GM19351 (cell line): ENCODE measurements around the gene DHRS9.

Experiments used
- ATAC-seq: cut with Tn5 transposase; IDR thresholded peaks from one replicate; pipeline ENCODE4 v1.9.1; 2021; ENCODE audit warnings: mild to moderate bottlenecking, moderate library complexity; ENCODE audit not compliant: unreplicated experiment

DHRS9 gene

DNA sequence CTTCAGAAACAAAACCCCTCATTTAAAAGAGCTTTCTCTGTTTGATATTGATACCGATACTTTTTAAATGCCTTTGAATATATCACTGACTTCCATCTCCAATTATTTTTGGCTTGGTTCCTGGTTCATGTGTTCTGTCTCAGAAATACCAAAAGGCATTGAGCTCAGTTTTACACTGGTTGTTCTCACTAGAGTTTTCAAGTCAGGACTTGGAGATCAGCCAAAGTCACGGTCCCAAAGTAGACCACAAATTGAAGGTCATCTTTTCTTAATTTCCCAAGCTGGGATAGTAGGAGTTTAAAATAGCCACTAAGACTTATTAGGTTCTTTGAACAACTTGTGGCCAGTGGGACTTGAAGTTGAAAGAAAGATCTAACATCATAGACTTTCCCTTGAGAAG is 24.2 kb downstream of the DHRS9 start:
- no peak for ATAC-seq

- no peak for ATAC-seq
Measured at GRCh38 chr2:169094676-169095075, 25.3 kb downstream of the DHRS9 start.

DNA sequence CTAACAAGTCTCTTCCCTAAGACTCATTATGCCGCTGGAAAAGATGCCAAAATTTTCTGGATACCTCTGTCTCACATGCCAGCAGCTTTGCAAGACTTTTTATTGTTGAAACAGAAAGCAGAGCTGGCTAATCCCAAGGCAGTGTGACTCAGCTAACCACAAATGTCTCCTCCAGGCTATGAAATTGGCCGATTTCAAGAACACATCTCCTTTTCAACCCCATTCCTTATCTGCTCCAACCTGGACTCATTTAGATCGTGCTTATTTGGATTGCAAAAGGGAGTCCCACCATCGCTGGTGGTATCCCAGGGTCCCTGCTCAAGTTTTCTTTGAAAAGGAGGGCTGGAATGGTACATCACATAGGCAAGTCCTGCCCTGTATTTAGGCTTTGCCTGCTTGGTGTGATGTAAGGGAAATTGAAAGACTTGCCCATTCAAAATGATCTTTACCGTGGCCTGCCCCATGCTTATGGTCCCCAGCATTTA is 26.3 kb downstream of the DHRS9 start:
- peak; percentile 30 for ATAC-seq

GRCh38 chr2:169104848-169105247 is 35.5 kb downstream of the DHRS9 start:
- ATAC-seq: no peak

DNA sequence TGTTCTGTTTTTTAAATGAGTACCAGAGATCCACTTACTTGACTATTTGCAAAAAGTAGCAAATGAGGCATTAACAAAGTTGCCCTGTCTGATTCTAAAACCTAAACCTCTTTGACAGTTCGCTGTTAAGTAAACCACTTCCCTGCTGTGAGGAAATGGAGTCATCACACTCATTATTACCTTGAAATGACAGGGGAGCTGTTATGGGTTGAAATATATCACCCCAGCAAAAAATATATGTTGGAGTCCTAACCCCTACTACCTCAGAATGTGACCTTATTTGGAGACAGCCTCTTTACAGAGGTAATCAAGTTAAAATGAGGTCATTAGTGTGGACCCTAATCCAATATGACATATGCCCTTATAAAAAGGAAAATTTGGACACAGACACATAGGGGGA is 36.1 kb downstream of the DHRS9 start:
- ATAC-seq: no peak

DNA sequence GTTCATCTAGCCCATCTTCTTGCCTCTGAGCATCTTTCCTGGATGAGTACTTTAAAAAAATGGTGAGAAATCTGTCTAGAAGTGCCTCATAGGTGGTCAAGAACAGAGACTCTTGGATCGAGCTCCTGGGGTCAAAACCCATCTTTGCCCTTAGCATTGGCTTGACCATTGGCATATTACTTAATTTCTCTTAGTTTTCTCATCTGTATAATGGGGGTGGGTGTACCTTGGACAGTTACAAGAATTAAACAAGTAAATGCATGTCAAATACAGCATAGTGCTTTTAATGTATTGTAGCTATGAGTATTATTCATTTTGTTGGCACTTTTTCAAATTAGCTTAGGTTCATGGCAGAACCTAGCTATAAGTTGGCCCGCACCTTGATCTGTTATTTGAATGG is 36.8 kb downstream of the DHRS9 start:
- ATAC-seq: no peak

GRCh38 chr2:169106563-169107545 is 37.5 kb downstream of the DHRS9 start:
- ATAC-seq: no peak

DNA sequence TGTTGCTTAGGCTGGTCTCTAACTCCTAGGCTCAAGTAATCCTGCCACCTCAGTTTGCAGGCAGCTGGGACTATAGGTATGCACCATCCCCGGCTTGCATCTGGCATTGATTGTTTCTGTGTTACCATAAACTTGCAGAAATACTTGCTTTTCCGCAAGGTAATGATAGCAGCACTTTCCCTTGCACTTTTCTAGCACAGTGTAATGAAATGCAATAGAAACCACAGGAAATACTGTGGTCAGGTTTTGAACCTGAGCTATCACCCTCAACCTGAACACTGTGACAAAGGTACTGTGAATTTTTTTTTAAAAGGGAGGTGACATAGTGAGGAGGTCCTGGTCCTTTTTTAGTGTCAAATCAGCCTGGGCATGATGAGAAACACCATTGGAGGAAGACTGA is 38.3 kb downstream of the DHRS9 start:
- ATAC-seq: peak; percentile 89

- ATAC-seq: peak; percentile 26
Measured at GRCh38 chr2:169108099-169108884, 38.9 kb downstream of the DHRS9 start.

- peak; percentile 41 for ATAC-seq
Measured at GRCh38 chr2:169109502-169110409, 40.4 kb downstream of the DHRS9 start.

DNA sequence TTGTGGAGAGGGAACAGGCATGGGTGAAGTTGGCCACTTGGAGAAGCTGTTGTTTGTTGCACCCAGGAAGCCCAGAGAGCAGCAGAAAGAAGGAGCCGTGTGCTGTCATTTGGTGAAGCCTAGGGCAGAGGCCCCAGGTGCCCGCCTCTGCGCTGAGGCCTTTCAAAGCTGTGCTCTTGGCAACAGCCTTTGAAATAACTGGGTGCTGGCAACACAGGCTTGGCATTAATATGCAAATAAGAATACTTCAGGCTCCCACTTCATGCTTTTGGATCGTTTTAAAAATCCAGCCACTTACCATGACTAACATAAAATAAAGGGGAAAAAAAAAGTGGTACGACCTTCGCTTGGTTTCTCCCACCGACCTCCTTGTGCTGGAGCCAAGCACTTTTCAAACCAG is 41.1 kb downstream of the DHRS9 start:
- ATAC-seq: no peak

DNA sequence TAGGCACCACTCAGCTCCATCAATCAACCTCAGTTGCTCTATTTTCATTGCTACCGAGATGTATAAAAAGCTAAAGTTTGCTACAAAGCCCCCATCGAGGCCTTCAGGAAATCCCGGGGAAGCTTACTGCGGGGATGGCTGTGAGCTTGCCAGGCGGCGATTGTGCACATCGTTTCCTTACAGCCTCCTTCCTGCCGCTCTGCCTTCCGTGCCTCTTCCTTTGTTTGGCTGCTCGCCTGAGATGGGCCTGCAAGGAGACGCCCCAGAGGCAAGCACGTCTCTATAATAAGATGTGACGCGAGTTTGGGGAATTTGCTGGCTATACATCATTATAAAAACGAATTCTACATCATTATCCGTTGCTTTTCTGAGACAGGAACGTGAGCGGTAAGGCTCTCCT is 41.6 kb downstream of the DHRS9 start:
- no peak for ATAC-seq

GRCh38 chr2:169112841-169113240 is 43.5 kb downstream of the DHRS9 start:
- no peak for ATAC-seq

- ATAC-seq: no peak
Measured at GRCh38 chr2:169114056-169114455, 44.7 kb downstream of the DHRS9 start.

DNA sequence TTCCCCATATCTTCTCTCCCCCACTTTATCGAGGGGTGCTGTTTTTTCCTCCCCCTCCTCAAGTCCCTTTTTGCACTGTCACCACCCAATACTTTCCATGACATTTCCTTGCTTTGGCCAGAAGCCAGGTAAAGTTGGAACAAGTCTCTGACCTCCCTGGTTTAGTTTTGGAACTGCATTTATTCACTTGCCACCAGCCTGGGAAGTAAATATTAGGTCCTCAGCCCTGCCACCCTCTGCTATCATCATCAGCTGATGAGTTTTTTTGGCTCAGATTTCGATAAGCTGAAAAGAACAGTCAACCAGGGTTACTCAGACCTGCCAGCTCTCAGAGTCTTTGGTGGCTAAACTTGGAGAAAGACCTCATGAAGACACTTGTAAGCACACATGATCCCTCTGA is 47.0 kb downstream of the DHRS9 start:
- ATAC-seq: no peak

GRCh38 chr2:169116993-169117392 is 47.6 kb downstream of the DHRS9 start:
- no peak for ATAC-seq

DNA sequence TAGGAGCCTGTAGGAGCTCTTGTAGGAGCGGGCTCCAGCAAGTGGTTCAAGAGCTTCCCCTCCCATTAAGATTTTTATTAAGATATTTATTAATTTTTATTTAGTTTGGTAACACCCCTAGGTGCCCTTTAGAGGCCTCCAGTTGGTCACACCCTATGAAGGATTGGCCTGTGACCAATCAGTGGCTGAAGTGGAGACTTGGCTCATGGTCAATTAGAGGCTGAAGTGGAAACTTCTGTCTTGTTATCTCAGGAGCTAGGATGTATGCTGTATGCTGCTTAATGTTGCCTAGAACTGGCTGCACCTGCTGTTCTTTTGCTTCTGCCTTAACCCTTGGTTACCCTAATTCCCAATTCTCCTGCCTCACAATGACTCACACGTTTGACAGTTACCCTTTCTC is 48.7 kb downstream of the DHRS9 start:
- ATAC-seq: no peak

DNA sequence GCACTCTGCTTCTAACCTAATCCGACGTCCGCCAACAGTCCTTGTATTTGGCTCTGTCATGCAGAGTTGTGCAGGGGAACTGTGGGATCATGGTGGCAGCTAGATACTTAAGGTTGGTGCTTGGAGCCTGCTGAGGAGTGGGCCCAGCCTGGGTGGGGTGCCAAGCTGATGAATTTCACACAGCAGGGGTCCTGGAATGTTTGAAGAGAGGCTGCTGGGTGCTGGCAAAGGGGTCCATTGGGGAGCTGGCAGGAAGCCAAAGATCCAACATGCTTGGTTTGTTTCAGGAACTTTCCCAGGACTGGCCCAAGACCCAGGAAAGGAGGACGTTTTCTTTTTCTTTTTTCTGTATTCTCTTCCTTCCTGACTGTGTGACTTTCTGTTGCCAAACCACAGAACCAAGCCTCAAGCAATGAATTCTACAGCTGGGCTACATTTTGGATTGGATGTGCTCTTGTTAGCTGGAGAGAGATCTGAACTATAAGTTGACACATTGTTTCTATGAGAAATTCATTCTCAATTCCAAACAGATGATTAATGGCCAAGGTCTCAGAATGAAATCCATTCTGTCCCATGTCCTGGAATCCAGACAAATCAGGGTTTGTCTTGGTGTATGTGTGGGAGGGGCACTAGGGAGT is 49.9 kb downstream of the DHRS9 start:
- no peak for ATAC-seq

DNA sequence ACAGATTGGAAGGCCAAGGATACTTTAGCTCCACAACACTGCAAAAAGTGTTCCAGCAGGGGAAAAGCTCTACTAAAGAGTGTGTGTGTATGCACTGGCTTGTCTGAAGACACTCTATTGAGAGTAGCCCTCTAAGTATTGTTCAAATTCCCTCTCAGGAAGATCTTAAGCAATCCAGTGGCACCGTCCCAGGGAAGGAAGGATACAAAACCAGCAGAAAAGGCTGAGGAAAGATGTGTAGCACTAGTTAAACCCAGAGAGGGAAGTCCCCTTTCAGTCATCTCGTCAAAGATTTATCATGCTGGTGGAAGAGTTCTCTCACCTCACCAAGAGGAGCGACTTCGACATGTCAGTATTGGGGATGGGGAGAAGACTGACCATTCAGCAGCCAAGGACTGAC is 50.5 kb downstream of the DHRS9 start:
- ATAC-seq: no peak

DNA sequence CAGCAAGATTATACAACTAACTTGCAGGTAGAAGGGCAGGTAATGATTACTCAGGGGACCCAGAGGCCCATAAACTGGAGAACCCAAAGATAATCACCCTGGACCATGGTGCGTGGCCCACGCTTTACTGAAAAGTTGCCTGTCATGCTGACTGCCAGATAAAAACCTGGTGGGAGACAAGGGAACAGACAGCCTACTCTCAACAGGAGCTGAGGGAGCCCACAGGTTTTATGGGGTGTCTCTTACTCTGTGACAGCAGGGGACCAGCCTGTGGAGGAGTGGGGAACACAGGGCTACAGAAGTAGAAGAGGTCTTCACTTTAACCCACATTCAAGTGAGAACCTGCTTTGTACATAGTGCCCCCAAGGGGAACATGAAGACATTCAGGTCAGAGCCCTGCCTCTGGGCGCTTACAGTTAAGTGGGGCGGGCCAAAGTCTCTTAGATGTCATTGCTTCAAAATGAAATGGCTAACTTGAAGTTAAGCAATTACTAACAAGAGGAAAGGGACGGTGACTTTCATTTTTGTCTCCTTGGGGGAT is 60.4 kb downstream of the DHRS9 start:
- no peak for ATAC-seq
